GM23338 (cell line): ENCODE data around the gene WSCD1. TPM values are rescaled to one million over a fixed set of nuclear protein-coding genes. Genes with fewer than 3 reads are reported as not detected.

Experiments
- ATAC-seq: fragments of 200-7000 bp; cut with Tn5 transposase; 3 replicates; pipeline ENCODE4 v1.9.1; 2020
- DNase-seq: peaks from one replicate; pipeline ENCODE4 v3.0.0-alpha.2; 2015; ENCODE audit warnings: low spot score
- H2AFZ ChIP-seq: fragments of 200-600 bp; sonication (generic); 2 replicates; pipeline ENCODE4 v1.8.0; 2016; ENCODE audit warnings: antibody characterized with exemption, mild to moderate bottlenecking, moderate library complexity
- H3F3A ChIP-seq: fragments of 200-600 bp; sonication (generic); replicated peaks from 2 replicates; pipeline ENCODE4 v1.8.0; 2017; ENCODE audit warnings: antibody characterized with exemption, mixed run types, low read depth
- H3K27ac ChIP-seq: fragments of 200-600 bp; sonication (generic); 2 replicates; pipeline ENCODE4 v1.6.1; 2016; ENCODE audit warnings: low read depth
- H3K27me3 ChIP-seq: fragments of 200-600 bp; sonication (generic); 2 replicates; pipeline ENCODE4 v1.8.0; 2016; ENCODE audit warnings: mild to moderate bottlenecking, mixed run types, moderate library complexity; ENCODE audit not compliant: insufficient read depth
- H3K36me3 ChIP-seq: fragments of 200-600 bp; sonication (generic); 2 replicates; pipeline ENCODE4 v1.8.0; 2016; ENCODE audit warnings: mild to moderate bottlenecking; ENCODE audit not compliant: insufficient read depth
- H3K4me1 ChIP-seq: fragments of 200-600 bp; sonication (generic); 2 replicates; pipeline ENCODE4 v1.8.0; 2016; ENCODE audit warnings: mild to moderate bottlenecking, moderate library complexity; ENCODE audit not compliant: insufficient read depth
- H3K4me2 ChIP-seq: fragments of 200-600 bp; sonication (generic); 2 replicates; pipeline ENCODE4 v1.7.1; 2017; ENCODE audit warnings: mixed run types
- H3K4me3 ChIP-seq: fragments of 200-600 bp; sonication (generic); 2 replicates; pipeline ENCODE4 v1.6.1; 2016; ENCODE audit warnings: mixed run types
- H3K79me2 ChIP-seq: fragments of 200-600 bp; sonication (generic); replicated peaks from 2 replicates; pipeline ENCODE4 v1.8.0; 2017; ENCODE audit warnings: mild to moderate bottlenecking; ENCODE audit not compliant: insufficient read depth
- H3K9me2 ChIP-seq: fragments of 200-600 bp; sonication (generic); 2 replicates; pipeline ENCODE4 v1.8.0; 2017; ENCODE audit not compliant: insufficient read depth
- H4K20me1 ChIP-seq: fragments of 200-600 bp; sonication (generic); replicated peaks from 2 replicates; pipeline ENCODE4 v1.8.0; 2017; ENCODE audit warnings: mild to moderate bottlenecking; ENCODE audit not compliant: insufficient read depth
- H3K27ac Mint-ChIP-seq: 2 replicates; pipeline ENCODE4 v1.8.0; 2020; ENCODE audit warnings: inconsistent platforms, mild to moderate bottlenecking, moderate library complexity, mixed read lengths
- H3K27me3 Mint-ChIP-seq: 3 replicates; pipeline ENCODE4 v1.8.0; 2022; ENCODE audit warnings: low read depth, mild to moderate bottlenecking, moderate library complexity, mixed read lengths, inconsistent platforms; ENCODE audit not compliant: insufficient read depth, poor library complexity
- H3K36me3 Mint-ChIP-seq: 3 replicates; pipeline ENCODE4 v1.8.0; 2021; ENCODE audit warnings: low read depth, mild to moderate bottlenecking, inconsistent platforms, moderate library complexity, mixed read lengths
- H3K4me1 Mint-ChIP-seq: 3 replicates; pipeline ENCODE4 v1.8.0; 2020; ENCODE audit warnings: mild to moderate bottlenecking, inconsistent platforms, mixed read lengths
- H3K4me3 Mint-ChIP-seq: 3 replicates; pipeline ENCODE4 v1.8.0; 2021; ENCODE audit warnings: moderate library complexity, mild to moderate bottlenecking, inconsistent platforms, mixed read lengths
- H3K9me3 Mint-ChIP-seq: 3 replicates; pipeline ENCODE4 v1.8.0; 2020; ENCODE audit warnings: moderate library complexity, mild to moderate bottlenecking, inconsistent platforms, mixed read lengths
- CREB1 ChIP-seq: fragments of 250-450 bp; sonication (Bioruptor Pico); IDR thresholded peaks from 2 replicates; pipeline ENCODE4 v1.5.0; 2020; ENCODE audit warnings: low read depth, mild to moderate bottlenecking, moderate library complexity
- CTCF ChIP-seq, 2 experiments: fragments of 200-600 bp in 1 of 2; sonication (generic) in 1 of 2; conservative IDR thresholded peaks; 2 replicates each; pipeline versions ENCODE4 v1.5.1 to v1.6.1; 2016 to 2017; ENCODE audit warnings: antibody characterized with exemption in 2 of 2, low read depth in 2 of 2, mild to moderate bottlenecking in 2 of 2, moderate library complexity in 1 of 2
- ETS1 ChIP-seq: IDR thresholded peaks from 2 replicates; pipeline ENCODE4 v1.6.1; 2016; ENCODE audit warnings: antibody characterized with exemption
- EZH2 ChIP-seq: fragments of 200-600 bp; sonication (generic); IDR thresholded peaks from one replicate; pipeline ENCODE4 v1.8.0; 2017; ENCODE audit warnings: antibody characterized with exemption, mild to moderate bottlenecking, low read depth; ENCODE audit not compliant: unreplicated experiment
- EZH2phosphoT487 ChIP-seq: fragments of 200-600 bp; sonication (generic); IDR thresholded peaks from one replicate; pipeline ENCODE4 v1.8.1; 2018; ENCODE audit warnings: antibody characterized with exemption; ENCODE audit not compliant: unreplicated experiment
- JUNB ChIP-seq: IDR thresholded peaks from one replicate; pipeline ENCODE4 v1.6.1; 2016; ENCODE audit warnings: antibody characterized with exemption; ENCODE audit not compliant: unreplicated experiment
- NANOG ChIP-seq: IDR thresholded peaks from 2 replicates; pipeline ENCODE4 v1.6.1; 2016; ENCODE audit warnings: antibody characterized with exemption, borderline replicate concordance
- POLR2AphosphoS5 ChIP-seq: IDR thresholded peaks from 2 replicates; pipeline ENCODE4 v1.6.1; 2016; ENCODE audit warnings: antibody characterized with exemption, low read depth
- REST ChIP-seq: IDR thresholded peaks from one replicate; pipeline ENCODE4 v1.6.1; 2018; ENCODE audit warnings: antibody characterized with exemption; ENCODE audit not compliant: unreplicated experiment
- STAT1 ChIP-seq: IDR thresholded peaks from one replicate; pipeline ENCODE4 v1.6.1; 2016; ENCODE audit warnings: antibody characterized with exemption; ENCODE audit not compliant: unreplicated experiment
- ZNF114 ChIP-seq: fragments of 250-450 bp; sonication (Bioruptor Pico); IDR thresholded peaks from 2 replicates; pipeline ENCODE4 v1.5.0; 2020; ENCODE audit warnings: mild to moderate bottlenecking, moderate library complexity
- ZNF331 ChIP-seq: fragments of 250-450 bp; sonication (Bioruptor Pico); IDR thresholded peaks from 2 replicates; pipeline ENCODE4 v1.5.0; 2020; ENCODE audit warnings: low read depth, mild to moderate bottlenecking, moderate library complexity
- ZNF462 ChIP-seq: fragments of 250-450 bp; sonication (Bioruptor Pico); IDR thresholded peaks from 2 replicates; pipeline ENCODE4 v1.5.0; 2020; ENCODE audit warnings: mild to moderate bottlenecking, moderate library complexity
- polyA plus RNA-seq: library from polyadenylated mRNA; unstranded; fragments of >200 nt; fragmentation: Nextera tagmentation; extraction: Ambion mirVana; gene quantifications from 2 replicates; pipeline ENCODE4 v1.2.1, GENCODE V29; 2016
- total RNA-seq: library from RNA; depleted of rRNA; stranded (reverse); fragments of >200 nt; shearing (Covaris generic); gene quantifications from 2 replicates; pipeline ENCODE4 v1.2.3, GENCODE V29; 2014

Gene WSCD1
- total and polyA plus RNA-seq, 2 experiments from 2014 or later: 6.1 to 38.9 TPM

- ATAC-seq (no peak), DNase-seq (no peak)
- Histone ChIP-seq H3K27me3 (no peaks in the 10 kb centered on the region), H2AFZ (no peak overlapping the region), H3K4me3 (no peak overlapping the region), H3F3A (no peaks in the 10 kb centered on the region), H3K79me2 (no peaks in the 10 kb centered on the region), H3K27ac (no peak overlapping the region), H3K4me2 (no peak overlapping the region), H4K20me1 (no peaks in the 10 kb centered on the region), H3K36me3 (no peaks in the 10 kb centered on the region), H3K9me2 (0 out of 2 replicates have a peak, but pooled peaks cover 3% of the 10 kb centered on the region), H3K4me1 (no peaks in the 10 kb centered on the region)
- no peak overlapping the region for H3K27ac Mint-ChIP-seq
- no peak overlapping the region for H3K4me3 Mint-ChIP-seq
- no peaks in the 10 kb centered on the region; the same call in 2 of the 3 replicates for H3K4me1 Mint-ChIP-seq
- TF ChIP-seq JUNB (no peak), POLR2AphosphoS5 (no peak), CTCF (conservative IDR thresholded peaks at IDR 0.05; ENCODE audit: low read depth in 2 of 2) (no peak), ZNF462 (CRISPR knock-in tag) (no peak), REST (no peak), ETS1 (no peak), STAT1 (no peak), CREB1 (CRISPR knock-in tag) (no peak), ZNF331 (CRISPR knock-in tag) (no peak), EZH2 (no peak), ZNF114 (CRISPR knock-in tag) (no peak), EZH2phosphoT487 (no peak), NANOG (no peak)
- H3K36me3 Mint-ChIP-seq: peaks cover 60% of the 10 kb centered on the region
- peaks cover 5% of the 10 kb centered on the region for H3K27me3 Mint-ChIP-seq
- H3K9me3 Mint-ChIP-seq: no peaks in the 10 kb centered on the region; the same call in 2 of the 3 replicates
These were observed 39.4 kb downstream of the WSCD1 start for GRCh38 chr17:6109536-6109935.
